PC-3 (cell line): ENCODE data around the gene GDNF.

Experiments
- CTCF ChIP-seq: fragments of 300-600 bp; sonication (generic); conservative IDR thresholded peaks from 2 replicates; pipeline ENCODE4 v1.5.1; 2017; ENCODE audit warnings: antibody characterized with exemption, low read depth, mild to moderate bottlenecking, low read length
- EZH2 ChIP-seq: fragments of 300-600 bp; sonication (generic); IDR thresholded peaks from one replicate; pipeline ENCODE4 v1.6.1; 2017; ENCODE audit warnings: antibody characterized with exemption, mild to moderate bottlenecking, low read length; ENCODE audit not compliant: unreplicated experiment
- EZH2phosphoT487 ChIP-seq: fragments of 300-600 bp; sonication (generic); IDR thresholded peaks from 2 replicates; pipeline ENCODE4 v1.6.1; 2018; ENCODE audit warnings: mild to moderate bottlenecking, antibody characterized with exemption, low read length, borderline replicate concordance

GRCh38 chr5:37830348-37830747, 9.5 kb downstream of the GDNF start:
- TF ChIP-seq CTCF (no peak), EZH2 (no peak), EZH2phosphoT487 (no peak)
